Omental fat pad (tissue), 4 donors: ENCODE measurements around the gene ADAMTSL4. TPM values are rescaled to one million over a fixed set of nuclear protein-coding genes. Genes with fewer than 3 reads are reported as not detected.
"Not testable (repeated sequence)": the region's sequence is repeated elsewhere in the genome, so short reads cannot be mapped to it uniquely, and the experiment has no call there.

ENCODE experiments used
- ATAC-seq: fragments of 150-250 bp; one replicate; pipeline ENCODE4 v1.9.1; 2016; ENCODE audit warnings: mild to moderate bottlenecking, moderate library complexity; ENCODE audit not compliant: low FRiP score
- DNase-seq: peaks from one replicate; pipeline ENCODE4 v3.0.0-alpha.2; 2019; ENCODE audit warnings: low spot score
- CTCF ChIP-seq, 3 donors: fragments of 450-650 bp; IDR thresholded peaks; one replicate each; pipeline ENCODE4 v1.5.1; 2016 to 2017; ENCODE audit warnings: antibody characterized with exemption in 3 of 3, mild to moderate bottlenecking in 3 of 3, moderate library complexity in 2 of 3
- total RNA-seq, 4 donors: library from RNA; depleted of rRNA; stranded (reverse); fragments of >200 nt; gene quantifications; one replicate each; pipeline ENCODE4 v1.1.0, GENCODE V29; 2016

Gene ADAMTSL4
- total RNA-seq, 4 donors from 2014 or later = 33.7 to 46.6 (median 39.9) TPM

GRCh38 chr1:150564051-150564991, 15.1 kb downstream of the ADAMTSL4 start:
- TF ChIP-seq CTCF (IDR thresholded peaks at IDR 0.05) = no peak
- no peak for ATAC-seq
- no peak for DNase-seq

GRCh38 chr1:150565240-150565991, 16.2 kb downstream of the ADAMTSL4 start:
- DNase-seq = not testable (repeated sequence)

GRCh38 chr1:150566589-150567340, 17.6 kb downstream of the ADAMTSL4 start:
- DNase-seq (no peak), ATAC-seq (no peak)
- TF ChIP-seq CTCF (IDR thresholded peaks at IDR 0.05) = no peak

More at GRCh38 chr1:150565240-150565991, 16.2 kb downstream of the ADAMTSL4 start:
- ATAC-seq = not testable (repeated sequence)

GRCh38 chr1:150567341-150567716, 18.1 kb downstream of the ADAMTSL4 start:
- ATAC-seq = no peak
- DNase-seq = no peak
- no peak for TF ChIP-seq CTCF (IDR thresholded peaks at IDR 0.05)

GRCh38 chr1:150567717-150568593, 18.7 kb downstream of the ADAMTSL4 start:
- DNase-seq (no peak), ATAC-seq (peak; percentile 41)
- no peak for TF ChIP-seq CTCF (IDR thresholded peaks at IDR 0.05)

- DNase-seq (no peak), ATAC-seq (peak; percentile 2)
- no peak for TF ChIP-seq CTCF (IDR thresholded peaks at IDR 0.05)
Observed at GRCh38 chr1:150568594-150568966, 19.4 kb downstream of the ADAMTSL4 start.
